ENCODE measurements around the gene TBC1D1. TPM values are rescaled to one million over a fixed set of nuclear protein-coding genes. Genes with fewer than 3 reads are reported as not detected.

TBC1D1 gene
- total RNA-seq, 1 experiment from 2014 or later: 38.1 TPM

- no peak for DNase-seq (ENCODE audit: extremely low read depth, low read depth)
Measured at GRCh38 chr4:38178392-38178995, 287.6 kb downstream of the TBC1D1 start.

GRCh38 chr4:38179690-38180377 lies 288.9 kb downstream of the TBC1D1 start:
- DNase-seq (ENCODE audit: extremely low read depth, low read depth): peak; percentile 56

- no peak for DNase-seq (ENCODE audit: extremely low read depth, low read depth)
Measured at GRCh38 chr4:38180456-38180855, 289.6 kb downstream of the TBC1D1 start.

GRCh38 chr4:38181286-38181685 lies 290.4 kb downstream of the TBC1D1 start:
- no peak for DNase-seq (ENCODE audit: extremely low read depth, low read depth)

- DNase-seq (ENCODE audit: extremely low read depth, low read depth): no peak
Measured at GRCh38 chr4:38182334-38182998, 291.6 kb downstream of the TBC1D1 start.

GRCh38 chr4:38184404-38184803 lies 293.5 kb downstream of the TBC1D1 start:
- DNase-seq (ENCODE audit: extremely low read depth, low read depth): no peak

- DNase-seq (ENCODE audit: extremely low read depth, low read depth): no peak
Measured at GRCh38 chr4:38185406-38186144, 294.7 kb downstream of the TBC1D1 start.

GRCh38 chr4:38188136-38188535 lies 297.3 kb downstream of the TBC1D1 start:
- DNase-seq (ENCODE audit: extremely low read depth, low read depth): no peak

- DNase-seq (ENCODE audit: extremely low read depth, low read depth): no peak
Measured at GRCh38 chr4:38188631-38189101, 297.8 kb downstream of the TBC1D1 start.

Other genes starting within 250 kb of the TBC1D1 start
- 19.0 and 21.7 TPM in 2 replicates for gene RELL1, start 204.7 kb upstream of the TBC1D1 start, total RNA-seq (2014; rRNA removed; shearing (Covaris generic))
- gene PGM2, start 64.4 kb upstream of the TBC1D1 start, total RNA-seq (2014; rRNA removed; shearing (Covaris generic)): 27.8 and 30.3 TPM in 2 replicates
- gene PTTG2, start 69.3 kb downstream of the TBC1D1 start, total RNA-seq (2014; rRNA removed; shearing (Covaris generic)): not detected in 2 replicates

All from NCI-H460 (cell line).